Measurements from ENCODE around the gene UBE2E2.
A peak's percentile ranks its signal among the peaks of the same experiment; 100 is the strongest.
"Not testable (repeated sequence)": the region's sequence is repeated elsewhere in the genome, so short reads cannot be mapped to it uniquely, and the experiment has no call there.

The UBE2E2 gene

GRCh38 chr3:23202921-23203707 lies at the start of gene UBE2E2:
UBE2E2 (plus strand) TSS chr3:23203327.
- DNase-seq (ENCODE audit: low read depth in 2 of 3, low spot score in 1 of 3) = peak; percentile 17 to 44 (median 17)

- DNase-seq (ENCODE audit: low read depth in 2 of 3, low spot score in 1 of 3) = no peak
Observed at GRCh38 chr3:23153436-23153835, 49.7 kb upstream of the UBE2E2 start.

- no peak for DNase-seq (ENCODE audit: low read depth in 2 of 3, low spot score in 1 of 3)
Observed at GRCh38 chr3:23157331-23157730, 45.8 kb upstream of the UBE2E2 start.

- no peak for DNase-seq (ENCODE audit: low read depth in 2 of 3, low spot score in 1 of 3)
Observed at GRCh38 chr3:23159929-23160328, 43.2 kb upstream of the UBE2E2 start.

GRCh38 chr3:23161308-23161707 lies 41.8 kb upstream of the UBE2E2 start:
- no peak for DNase-seq (ENCODE audit: low read depth in 2 of 3, low spot score in 1 of 3)

- no peak for DNase-seq (ENCODE audit: low read depth in 2 of 3, low spot score in 1 of 3)
Observed at GRCh38 chr3:23161896-23162570, 41.1 kb upstream of the UBE2E2 start.

- DNase-seq (ENCODE audit: low read depth in 2 of 3, low spot score in 1 of 3) = no peak
Observed at GRCh38 chr3:23162934-23163333, 40.2 kb upstream of the UBE2E2 start.

- DNase-seq (ENCODE audit: low read depth in 2 of 3, low spot score in 1 of 3) = no peak
Observed at GRCh38 chr3:23164746-23165145, 38.4 kb upstream of the UBE2E2 start.

GRCh38 chr3:23165571-23165970 lies 37.6 kb upstream of the UBE2E2 start:
- DNase-seq (ENCODE audit: low read depth in 2 of 3, low spot score in 1 of 3) = no peak

- no peak for DNase-seq (ENCODE audit: low read depth in 2 of 3, low spot score in 1 of 3)
Observed at GRCh38 chr3:23166276-23166675, 36.9 kb upstream of the UBE2E2 start.

GRCh38 chr3:23166845-23167244 lies 36.3 kb upstream of the UBE2E2 start:
- no peak for DNase-seq (ENCODE audit: low read depth in 2 of 3, low spot score in 1 of 3)

- DNase-seq (ENCODE audit: low read depth in 2 of 3, low spot score in 1 of 3) = no peak
Observed at GRCh38 chr3:23169551-23169950, 33.6 kb upstream of the UBE2E2 start.

- DNase-seq (ENCODE audit: low read depth in 2 of 3, low spot score in 1 of 3) = no peak
Observed at GRCh38 chr3:23170291-23170690, 32.8 kb upstream of the UBE2E2 start.

GRCh38 chr3:23172059-23172458 lies 31.1 kb upstream of the UBE2E2 start:
- no peak for DNase-seq (ENCODE audit: low read depth in 2 of 3, low spot score in 1 of 3)

- no peak for DNase-seq (ENCODE audit: low read depth in 2 of 3, low spot score in 1 of 3)
Observed at GRCh38 chr3:23174426-23175039, 28.6 kb upstream of the UBE2E2 start.

- DNase-seq (ENCODE audit: low read depth in 2 of 3, low spot score in 1 of 3) = no peak
Observed at GRCh38 chr3:23175341-23176083, 27.6 kb upstream of the UBE2E2 start.

- DNase-seq (ENCODE audit: low read depth in 2 of 3, low spot score in 1 of 3) = not testable (repeated sequence)
Observed at GRCh38 chr3:23176839-23177238, 26.3 kb upstream of the UBE2E2 start.

- no peak for DNase-seq (ENCODE audit: low read depth in 2 of 3, low spot score in 1 of 3)
Observed at GRCh38 chr3:23182996-23183513, 20.1 kb upstream of the UBE2E2 start.

- no peak for DNase-seq (ENCODE audit: low read depth in 2 of 3, low spot score in 1 of 3)
Observed at GRCh38 chr3:23183731-23184130, 19.4 kb upstream of the UBE2E2 start.

GRCh38 chr3:23185861-23186260 lies 17.3 kb upstream of the UBE2E2 start:
- no peak for DNase-seq (ENCODE audit: low read depth in 2 of 3, low spot score in 1 of 3)

- DNase-seq (ENCODE audit: low read depth in 2 of 3, low spot score in 1 of 3) = no peak
Observed at GRCh38 chr3:23189187-23189586, 13.9 kb upstream of the UBE2E2 start.

Data from stimulated activated CD4-positive, alpha-beta T cell treated with anti-CD3 and anti-CD28 coated beads, Interleukin-12 subunit alpha, Interleukin-12 subunit beta, amount 100 ng/mL, for 48 hours (primary cell).